GM21576 (cell line): ENCODE measurements around the gene CNOT9.

Experiments
- ATAC-seq: cut with Tn5 transposase; IDR thresholded peaks from one replicate; pipeline ENCODE4 v1.9.1; 2021; ENCODE audit warnings: mild to moderate bottlenecking, moderate library complexity; ENCODE audit not compliant: unreplicated experiment

CNOT9 gene

GRCh38 chr2:218577482-218578220, 9.0 kb downstream of the CNOT9 start:
- no peak for ATAC-seq

GRCh38 chr2:218578272-218578877, 9.7 kb downstream of the CNOT9 start:
- ATAC-seq = no peak

GRCh38 chr2:218582076-218582475, 13.4 kb downstream of the CNOT9 start:
- ATAC-seq = no peak

GRCh38 chr2:218583983-218584850, 15.6 kb downstream of the CNOT9 start:
- no peak for ATAC-seq

- no peak for ATAC-seq
These were observed 16.9 kb downstream of the CNOT9 start for GRCh38 chr2:218585541-218585940.

- no peak for ATAC-seq
These were observed 36.8 kb downstream of the CNOT9 start for GRCh38 chr2:218605432-218605831.

GRCh38 chr2:218607436-218608115, 38.9 kb downstream of the CNOT9 start, which contains the start of gene PLCD4:
Gene PLCD4, plus strand, starts transcription at chr2:218607899. Its CDS starts 7,841 bp downstream, at chr2:218615740.
- no peak for ATAC-seq

GRCh38 chr2:218615868-218616315, 47.3 kb downstream of the CNOT9 start:
- no peak for ATAC-seq

GRCh38 chr2:218618102-218618860, 49.6 kb downstream of the CNOT9 start:
- no peak for ATAC-seq

GRCh38 chr2:218621007-218621406, 52.4 kb downstream of the CNOT9 start:
- ATAC-seq = no peak

- no peak for ATAC-seq
These were observed 54.1 kb downstream of the CNOT9 start for GRCh38 chr2:218622606-218623365.

- ATAC-seq = no peak
These were observed 54.7 kb downstream of the CNOT9 start for GRCh38 chr2:218623366-218623705.

GRCh38 chr2:218626369-218626768, 57.7 kb downstream of the CNOT9 start:
- ATAC-seq = no peak

GRCh38 chr2:218627939-218628338, 59.3 kb downstream of the CNOT9 start:
- ATAC-seq = no peak

GRCh38 chr2:218631837-218632236, 63.2 kb downstream of the CNOT9 start:
- no peak for ATAC-seq

GRCh38 chr2:218635719-218636118, 67.1 kb downstream of the CNOT9 start:
- no peak for ATAC-seq

- ATAC-seq = no peak
These were observed 69.7 kb downstream of the CNOT9 start for GRCh38 chr2:218638372-218638771.

- ATAC-seq = no peak
These were observed 73.5 kb downstream of the CNOT9 start for GRCh38 chr2:218642121-218642656.

- ATAC-seq = no peak
These were observed 74.1 kb downstream of the CNOT9 start for GRCh38 chr2:218642786-218643185.
